ENCODE results near the gene PLTP. TPM values are rescaled to one million over a fixed set of nuclear protein-coding genes. Genes with fewer than 3 reads are reported as not detected.

The PLTP gene
- total RNA-seq, 1 experiment from 2014 or later: 4.7 TPM

- DNase-seq (ENCODE audit: low read depth, low spot score): no peak
- intact Hi-C loops (cut with micrococcal nuclease): no loop called here
- no peak for ATAC-seq
- Histone ChIP-seq H3K4me3 (replicated peaks in 1 of 2; ENCODE audit: low read depth in 1 of 2, low read length in 2 of 2) (no peak overlapping the region), H3K4me1 (ENCODE audit: control insufficient read depth in 1 of 2, insufficient read depth in 2 of 2, low read length in 2 of 2) (no peaks in the 10 kb centered on the region), H2AFZ (ENCODE audit: low read depth, low read length, poor library complexity, severe bottlenecking) (no peak overlapping the region), H3K4me2 (ENCODE audit: low read length) (no peak overlapping the region), H3K9me3 (ENCODE audit: control insufficient read depth in 1 of 2, insufficient read depth in 1 of 2, low read depth in 1 of 2, low read length in 2 of 2) (no peaks in the 10 kb centered on the region), H4K20me1 (ENCODE audit: insufficient read depth) (no peaks in the 10 kb centered on the region), H3K9me2 (ENCODE audit: insufficient read depth) (no peaks in the 10 kb centered on the region), H3K9ac (ENCODE audit: low read length) (no peak overlapping the region), H3K36me3 (ENCODE audit: control insufficient read depth in 1 of 2, insufficient read depth in 2 of 2, low read length in 2 of 2) (peaks cover 3 to 5% of the 10 kb centered on the region in 2 experiments; a peak in 2 of 4 replicates), H3K79me2 (ENCODE audit: insufficient read depth, low read length) (no peaks in the 10 kb centered on the region), H3K27me3 (ENCODE audit: insufficient read depth, low read length) (no peaks in the 10 kb centered on the region), H3K27ac (ENCODE audit: low read depth, low read length) (no peak overlapping the region)
- CTCF ChIA-PET: interaction anchor here (0.7 kb wide), 1 partner anchor 11 kb away, joined by 3 read pairs; no protein-coding TSS in a partner anchor
- POLR2A ChIA-PET: no interaction called here
- no TSS peak for BruUV-seq (replicated peaks)
- RAD21 ChIA-PET (ENCODE audit: low non-redundant PET in 1 of 2, low total read pairs in 2 of 2, uncharacterized antibody in 2 of 2, unreplicated experiment in 2 of 2): no interaction called here
- TF ChIP-seq JUND (IDR thresholded peaks at IDR 0.05) (no peak), TCF7L2 (IDR thresholded peaks at IDR 0.05; ENCODE audit: borderline replicate concordance, extremely low read depth, insufficient read depth, insufficient read length) (no peak), SIN3A (IDR thresholded peaks at IDR 0.05; ENCODE audit: low read depth) (no peak), ELF1 (IDR thresholded peaks at IDR 0.05; ENCODE audit: borderline replicate concordance, low read depth) (no peak), SRF (IDR thresholded peaks at IDR 0.05; ENCODE audit: low read depth) (no peak), ZNF274 (IDR thresholded peaks at IDR 0.05; ENCODE audit: low read depth, low read length) (no peak), ZFX (IDR thresholded peaks at IDR 0.05) (no peak), EZH2phosphoT487 (IDR thresholded peaks at IDR 0.05; ENCODE audit: borderline replicate concordance) (no peak), FOSL1 (IDR thresholded peaks at IDR 0.05; ENCODE audit: low read depth) (no peak), YY1 (IDR thresholded peaks at IDR 0.05; ENCODE audit: extremely low read depth, insufficient replicate concordance, low read depth, low read length) (no peak)
- TF ChIP-seq, protein P1, sequence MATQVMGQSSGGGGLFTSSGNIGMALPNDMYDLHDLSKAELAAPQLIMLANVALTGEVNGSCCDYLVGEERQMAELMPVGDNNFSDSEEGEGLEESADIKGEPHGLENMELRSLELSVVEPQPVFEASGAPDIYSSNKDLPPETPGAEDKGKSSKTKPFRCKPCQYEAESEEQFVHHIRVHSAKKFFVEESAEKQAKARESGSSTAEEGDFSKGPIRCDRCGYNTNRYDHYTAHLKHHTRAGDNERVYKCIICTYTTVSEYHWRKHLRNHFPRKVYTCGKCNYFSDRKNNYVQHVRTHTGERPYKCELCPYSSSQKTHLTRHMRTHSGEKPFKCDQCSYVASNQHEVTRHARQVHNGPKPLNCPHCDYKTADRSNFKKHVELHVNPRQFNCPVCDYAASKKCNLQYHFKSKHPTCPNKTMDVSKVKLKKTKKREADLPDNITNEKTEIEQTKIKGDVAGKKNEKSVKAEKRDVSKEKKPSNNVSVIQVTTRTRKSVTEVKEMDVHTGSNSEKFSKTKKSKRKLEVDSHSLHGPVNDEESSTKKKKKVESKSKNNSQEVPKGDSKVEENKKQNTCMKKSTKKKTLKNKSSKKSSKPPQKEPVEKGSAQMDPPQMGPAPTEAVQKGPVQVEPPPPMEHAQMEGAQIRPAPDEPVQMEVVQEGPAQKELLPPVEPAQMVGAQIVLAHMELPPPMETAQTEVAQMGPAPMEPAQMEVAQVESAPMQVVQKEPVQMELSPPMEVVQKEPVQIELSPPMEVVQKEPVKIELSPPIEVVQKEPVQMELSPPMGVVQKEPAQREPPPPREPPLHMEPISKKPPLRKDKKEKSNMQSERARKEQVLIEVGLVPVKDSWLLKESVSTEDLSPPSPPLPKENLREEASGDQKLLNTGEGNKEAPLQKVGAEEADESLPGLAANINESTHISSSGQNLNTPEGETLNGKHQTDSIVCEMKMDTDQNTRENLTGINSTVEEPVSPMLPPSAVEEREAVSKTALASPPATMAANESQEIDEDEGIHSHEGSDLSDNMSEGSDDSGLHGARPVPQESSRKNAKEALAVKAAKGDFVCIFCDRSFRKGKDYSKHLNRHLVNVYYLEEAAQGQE (IDR thresholded peaks at IDR 0.05; ENCODE audit: low read depth): no peak
Observed at GRCh38 chr20:45899046-45899835, 12.7 kb downstream of the PLTP start.

Measured in HCT116 (cell line).